Lower lobe of right lung (tissue), 2 donors: ENCODE measurements around the gene STRIP1. TPM values are rescaled to one million over a fixed set of nuclear protein-coding genes. Genes with fewer than 3 reads are reported as not detected.

ENCODE experiments used
- ATAC-seq, 2 donors: fragments of 200-7000 bp; cut with Tn5 transposase; one replicate each; pipeline ENCODE4 v1.9.1; 2020 to 2022; ENCODE audit warnings: mild to moderate bottlenecking in 2 of 2, moderate library complexity in 2 of 2
- DNase-seq: peaks from one replicate; pipeline ENCODE4 v3.0.0-alpha.2; 2020
- H3K27ac ChIP-seq: fragments of 200-600 bp; one replicate; pipeline ENCODE4 v1.8.0; 2022
- H3K27me3 ChIP-seq: fragments of 200-600 bp; one replicate; pipeline ENCODE4 v1.8.0; 2022; ENCODE audit warnings: low read depth
- H3K36me3 ChIP-seq: fragments of 200-600 bp; one replicate; pipeline ENCODE4 v1.8.0; 2022; ENCODE audit warnings: mild to moderate bottlenecking
- H3K4me1 ChIP-seq: fragments of 200-600 bp; one replicate; pipeline ENCODE4 v1.8.0; 2022
- H3K4me3 ChIP-seq: fragments of 200-600 bp; one replicate; pipeline ENCODE4 v1.8.0; 2022; ENCODE audit warnings: mild to moderate bottlenecking
- H3K9me3 ChIP-seq: fragments of 200-600 bp; one replicate; pipeline ENCODE4 v1.8.0; 2022
- CTCF ChIP-seq: fragments of 200-600 bp; IDR thresholded peaks from one replicate; pipeline ENCODE4 v1.8.0; 2022; ENCODE audit warnings: antibody characterized with exemption, mild to moderate bottlenecking
- intact Hi-C: fragments of 100-400 bp; cut with DNase I; formaldehyde crosslinking; loops from one replicate; pipeline ENCODE4 v1.11.0; 2022
- total RNA-seq: library from RNA; stranded (reverse); fragmentation: NEBNext Ultra II Directional; extraction: Animal tissue kit (Norgen Biotek cat#: 25700); gene quantifications from one replicate; pipeline ENCODE4 v1.2.1, GENCODE V29; 2021
- donor health status: DM: no; HTN: yes; CAD: no; lungs with severe emphysema.

Gene STRIP1
- total RNA-seq, 1 donor from 2014 or later: 36.5 TPM

- peaks cover 21% of the 10 kb centered on the region for H3K4me1 ChIP-seq
- no peaks in the 10 kb centered on the region for H3K36me3 ChIP-seq
- no peak for ATAC-seq
- H3K4me3 ChIP-seq: no peak overlapping the region
- peaks cover 21% of the 10 kb centered on the region for H3K27me3 ChIP-seq
- no peak for DNase-seq
- H3K9me3 ChIP-seq: no peaks in the 10 kb centered on the region
- TF ChIP-seq CTCF: no peak
- no peak overlapping the region for H3K27ac ChIP-seq
- intact Hi-C loops: no loop called here
Measured at GRCh38 chr1:110082477-110082876, 48.1 kb downstream of the STRIP1 start.

GRCh38 chr1:110083061-110083865 is 48.8 kb downstream of the STRIP1 start:
- Histone ChIP-seq H3K36me3 (no peaks in the 10 kb centered on the region), H3K4me1 (peaks cover 21% of the 10 kb centered on the region), H3K27ac (peak overlapping the region; percentile 79), H3K27me3 (peaks cover 21% of the 10 kb centered on the region), H3K9me3 (no peaks in the 10 kb centered on the region), H3K4me3 (peak overlapping the region; percentile 75)
- intact Hi-C loops: no loop called here
- ATAC-seq (peak in 1 of 2 donors; percentile 11), DNase-seq (no peak)
- no peak for TF ChIP-seq CTCF

GRCh38 chr1:110083866-110084226 is 49.4 kb downstream of the STRIP1 start:
- Histone ChIP-seq H3K36me3 (no peaks in the 10 kb centered on the region), H3K4me3 (peak overlapping the region; percentile 75), H3K4me1 (peaks cover 21% of the 10 kb centered on the region), H3K9me3 (no peaks in the 10 kb centered on the region), H3K27ac (peak overlapping the region; percentile 79), H3K27me3 (peaks cover 21% of the 10 kb centered on the region)
- intact Hi-C loops: no loop called here
- no peak for TF ChIP-seq CTCF
- DNase-seq (no peak), ATAC-seq (peak; percentile 47 to 61)

GRCh38 chr1:110084227-110085078 is 50.0 kb downstream of the STRIP1 start:
- H3K36me3 ChIP-seq: no peaks in the 10 kb centered on the region
- ATAC-seq (peak; percentile 85 to 92), DNase-seq (peak; percentile 79)
- TF ChIP-seq CTCF: no peak
- H3K4me1 ChIP-seq: peaks cover 21% of the 10 kb centered on the region
- H3K27ac ChIP-seq: peak overlapping the region; percentile 79
- intact Hi-C loops: no loop called here
- H3K9me3 ChIP-seq: no peaks in the 10 kb centered on the region
- H3K4me3 ChIP-seq: peak overlapping the region; percentile 75
- H3K27me3 ChIP-seq: peaks cover 21% of the 10 kb centered on the region

- no peak overlapping the region for H3K27ac ChIP-seq
- no peaks in the 10 kb centered on the region for H3K9me3 ChIP-seq
- H3K4me1 ChIP-seq: peaks cover 21% of the 10 kb centered on the region
- no peak for DNase-seq
- intact Hi-C loops: no loop called here
- no peak for TF ChIP-seq CTCF
- H3K36me3 ChIP-seq: no peaks in the 10 kb centered on the region
- H3K4me3 ChIP-seq: no peak overlapping the region
- no peak for ATAC-seq
- H3K27me3 ChIP-seq: peaks cover 21% of the 10 kb centered on the region
Measured at GRCh38 chr1:110085671-110086070, 51.2 kb downstream of the STRIP1 start.
